SK-N-SH treated with all-trans-retinoic acid at 6 μM for 48 hours (cell line): ENCODE results near the gene STARD6.

Experiments
- ATAC-seq: fragments of 200-7000 bp; cut with Tn5 transposase; 3 replicates; pipeline ENCODE4 v1.9.1; 2020; ENCODE audit warnings: mild to moderate bottlenecking, moderate library complexity
- ARNTL ChIP-seq: fragments of 450-650 bp; formaldehyde crosslinking; IDR thresholded peaks from 2 replicates; pipeline ENCODE4 v1.5.0; 2020; ENCODE audit warnings: low read depth, mild to moderate bottlenecking, moderate library complexity, borderline replicate concordance
- BACH2 ChIP-seq: fragments of 250-450 bp; sonication (Bioruptor Pico); IDR thresholded peaks from 2 replicates; pipeline ENCODE4 v1.9.0; 2021; ENCODE audit warnings: mild to moderate bottlenecking, borderline replicate concordance
- CREB5 ChIP-seq: fragments of 250-450 bp; sonication (Bioruptor Pico); IDR thresholded peaks from 2 replicates; pipeline ENCODE4 v1.5.1; 2020; ENCODE audit warnings: low read depth, mild to moderate bottlenecking, moderate library complexity
- CSDC2 ChIP-seq: fragments of 250-450 bp; sonication (Bioruptor Pico); IDR thresholded peaks from 2 replicates; pipeline ENCODE4 v1.5.0; 2020; ENCODE audit warnings: mild to moderate bottlenecking, moderate library complexity
- CSRNP3 ChIP-seq: fragments of 250-450 bp; sonication (Bioruptor Pico); IDR thresholded peaks from 2 replicates; pipeline ENCODE4 v1.5.1; 2021; ENCODE audit warnings: mild to moderate bottlenecking, moderate library complexity
- ESRRG ChIP-seq: fragments of 250-450 bp; sonication (Bioruptor Pico); IDR thresholded peaks from 2 replicates; pipeline ENCODE4 v1.6.1; 2021; ENCODE audit warnings: mild to moderate bottlenecking
- GLIS3 ChIP-seq: fragments of 250-450 bp; sonication (Bioruptor Pico); IDR thresholded peaks from 2 replicates; pipeline ENCODE4 v1.5.0; 2020; ENCODE audit warnings: mild to moderate bottlenecking, moderate library complexity
- ISL1 ChIP-seq: fragments of 250-450 bp; sonication (Bioruptor Pico); IDR thresholded peaks from 2 replicates; pipeline ENCODE4 v2.1.2; 2022; ENCODE audit warnings: mild to moderate bottlenecking, moderate library complexity
- OSR1 ChIP-seq: fragments of 250-450 bp; sonication (Bioruptor Pico); IDR thresholded peaks from 2 replicates; pipeline ENCODE4 v1.8.0; 2022; ENCODE audit warnings: moderate library complexity, mild to moderate bottlenecking, inconsistent platforms
- PATZ1 ChIP-seq: fragments of 250-450 bp; sonication (Bioruptor Pico); IDR thresholded peaks from 2 replicates; pipeline ENCODE4 v1.8.0; 2020; ENCODE audit warnings: mild to moderate bottlenecking, moderate library complexity, borderline replicate concordance
- POU6F1 ChIP-seq: fragments of 250-450 bp; sonication (Bioruptor Pico); IDR thresholded peaks from 2 replicates; pipeline ENCODE4 v1.8.0; 2021; ENCODE audit warnings: low read depth, mild to moderate bottlenecking, moderate library complexity, borderline replicate concordance
- PPARA ChIP-seq: fragments of 250-450 bp; sonication (Bioruptor Pico); IDR thresholded peaks from 2 replicates; pipeline ENCODE4 v1.5.0; 2020; ENCODE audit warnings: mild to moderate bottlenecking, borderline replicate concordance
- RARB ChIP-seq: fragments of 250-450 bp; sonication (Bioruptor Pico); IDR thresholded peaks from 2 replicates; pipeline ENCODE4 v1.8.0; 2021; ENCODE audit warnings: mild to moderate bottlenecking, moderate library complexity
- SNAI2 ChIP-seq: fragments of 250-450 bp; sonication (Bioruptor Pico); IDR thresholded peaks from 2 replicates; pipeline ENCODE4 v1.5.0; 2020; ENCODE audit warnings: mild to moderate bottlenecking, moderate library complexity
- TCF4 ChIP-seq: fragments of 250-450 bp; sonication (Bioruptor Pico); IDR thresholded peaks from 2 replicates; pipeline ENCODE4 v1.8.0; 2021; ENCODE audit warnings: mild to moderate bottlenecking, moderate library complexity, borderline replicate concordance
- TOX ChIP-seq: fragments of 250-450 bp; sonication (Bioruptor Pico); IDR thresholded peaks from 2 replicates; pipeline ENCODE4 v1.8.0; 2021; ENCODE audit warnings: mild to moderate bottlenecking, moderate library complexity, borderline replicate concordance
- TSHZ2 ChIP-seq: fragments of 250-450 bp; sonication (Bioruptor Pico); IDR thresholded peaks from 2 replicates; pipeline ENCODE4 v1.5.0; 2020; ENCODE audit warnings: mild to moderate bottlenecking, moderate library complexity
- ZC3H10 ChIP-seq: fragments of 250-450 bp; sonication (Bioruptor Pico); IDR thresholded peaks from 2 replicates; pipeline ENCODE4 v1.5.1; 2021; ENCODE audit warnings: mild to moderate bottlenecking, moderate library complexity
- ZFP3 ChIP-seq: fragments of 250-450 bp; sonication (Bioruptor Pico); IDR thresholded peaks from 2 replicates; pipeline ENCODE4 v1.5.0; 2020; ENCODE audit warnings: mild to moderate bottlenecking, moderate library complexity
- ZFP30 ChIP-seq: fragments of 450-650 bp; formaldehyde crosslinking; IDR thresholded peaks from 2 replicates; pipeline ENCODE4 v1.5.0; 2022; ENCODE audit warnings: mild to moderate bottlenecking, moderate library complexity
- ZNF565 ChIP-seq: fragments of 450-650 bp; formaldehyde crosslinking; conservative IDR thresholded peaks from 2 replicates; pipeline ENCODE4 v1.5.0; 2020; ENCODE audit warnings: low read depth, mild to moderate bottlenecking, moderate library complexity
- ZNF70 ChIP-seq: fragments of 450-650 bp; formaldehyde crosslinking; IDR thresholded peaks from 2 replicates; pipeline ENCODE4 v1.5.0; 2020; ENCODE audit warnings: mild to moderate bottlenecking, moderate library complexity
- ZNF8 ChIP-seq: fragments of 450-650 bp; formaldehyde crosslinking; IDR thresholded peaks from 2 replicates; pipeline ENCODE4 v1.5.0; 2020; ENCODE audit warnings: mild to moderate bottlenecking, moderate library complexity

Gene STARD6

GRCh38 chr18:54360406-54360805, 2.7 kb upstream of the STARD6 start:
- TF ChIP-seq PATZ1 (no peak), POU6F1 (no peak), OSR1 (CRISPR knock-in tag) (no peak), ZFP3 (CRISPR knock-in tag) (no peak), RARB (CRISPR knock-in tag) (no peak), ZC3H10 (no peak), PPARA (CRISPR knock-in tag) (no peak), ISL1 (CRISPR knock-in tag) (no peak), GLIS3 (no peak), ARNTL (CRISPR knock-in tag) (no peak), TOX (CRISPR knock-in tag) (no peak)
- TF ChIP-seq, all 23 proteins: peak for 0
- no peak for ATAC-seq

GRCh38 chr18:54359233-54359632, 1.6 kb upstream of the STARD6 start:
- TF ChIP-seq TCF4 (CRISPR knock-in tag) = no peak
- TF ChIP-seq OSR1 (CRISPR knock-in tag) = no peak
- TF ChIP-seq SNAI2 (CRISPR knock-in tag) = no peak
- TF ChIP-seq ZFP3 (CRISPR knock-in tag) = no peak
- TF ChIP-seq PPARA (CRISPR knock-in tag) = no peak
- TF ChIP-seq ZNF70 (CRISPR knock-in tag) = no peak
- TF ChIP-seq TOX (CRISPR knock-in tag) = no peak
- TF ChIP-seq CREB5 (CRISPR knock-in tag) = no peak
- no peak for TF ChIP-seq ZFP30 (CRISPR knock-in tag)
- TF ChIP-seq CSRNP3 (CRISPR knock-in tag) = no peak
- no peak for TF ChIP-seq ARNTL (CRISPR knock-in tag)
- no peak for TF ChIP-seq ESRRG (CRISPR knock-in tag)
- no peak for TF ChIP-seq ZC3H10
- peak; percentile 24; the same call in 1 of the 3 replicates for ATAC-seq

- ATAC-seq = peak; percentile 56
These were observed 910 bp upstream of the STARD6 start for GRCh38 chr18:54358495-54359040.

More at GRCh38 chr18:54358495-54359040, 910 bp upstream of the STARD6 start:
- TF ChIP-seq OSR1 (CRISPR knock-in tag) (no peak), ZFP30 (CRISPR knock-in tag) (no peak), ZNF70 (CRISPR knock-in tag) (no peak), BACH2 (CRISPR knock-in tag) (no peak), CSRNP3 (CRISPR knock-in tag) (no peak), ZNF8 (CRISPR knock-in tag) (no peak), CSDC2 (CRISPR knock-in tag) (no peak), CREB5 (CRISPR knock-in tag) (no peak), ARNTL (CRISPR knock-in tag) (no peak), ZFP3 (CRISPR knock-in tag) (no peak), ESRRG (CRISPR knock-in tag) (no peak), ZNF565 (CRISPR knock-in tag) (no peak), ZC3H10 (no peak), TSHZ2 (CRISPR knock-in tag) (no peak), TOX (CRISPR knock-in tag) (no peak), ISL1 (CRISPR knock-in tag) (no peak), POU6F1 (no peak), TCF4 (CRISPR knock-in tag) (no peak)
